ENCODE data around the gene RSAD1. TPM values are rescaled to one million over a fixed set of nuclear protein-coding genes. Genes with fewer than 3 reads are reported as not detected.

RSAD1 gene
- total RNA-seq, 1 experiment from 2014 or later: 28.7 TPM

- CTCF ChIA-PET: interaction anchor here (0.5 to 1.0 kb wide), 4 partner anchors 13 to 43 kb away, joined by 3 to 4 read pairs (median 4); no protein-coding TSS in a partner anchor
Measured at GRCh38 chr17:50460831-50461526, 17.7 kb upstream of the RSAD1 start.

GRCh38 chr17:50461550-50462132 is 17.0 kb upstream of the RSAD1 start:
- POLR2A ChIA-PET: interaction anchor here (0.7 kb wide), 1 partner anchor 237 kb away, joined by 3 read pairs; no protein-coding TSS in a partner anchor
- no peak for DNase-seq (ENCODE audit: unreplicated experiment)
- CTCF ChIA-PET: interaction anchor here (0.5 to 0.6 kb wide), 3 partner anchors 14 to 43 kb away, joined by 3 to 4 read pairs (median 4); no protein-coding TSS in a partner anchor
- Mint-ChIP-seq H3K9me3 (ENCODE audit: unreplicated experiment) (no peaks in the 10 kb centered on the region), H3K27ac (ENCODE audit: low read depth, unreplicated experiment) (no peak overlapping the region), H3K27me3 (ENCODE audit: insufficient read depth, unreplicated experiment) (no peaks in the 10 kb centered on the region), H3K36me3 (ENCODE audit: insufficient read depth, unreplicated experiment) (peaks cover 6% of the 10 kb centered on the region), H3K4me3 (ENCODE audit: unreplicated experiment) (no peak overlapping the region), H3K4me1 (ENCODE audit: insufficient read depth, unreplicated experiment) (peaks cover 8% of the 10 kb centered on the region)
- TF ChIP-seq CTCF (IDR thresholded peaks at IDR 0.05; ENCODE audit: unreplicated experiment): no peak
- intact Hi-C loops (cut with micrococcal nuclease): no loop called here
- BruUV-seq (replicated peaks): no TSS peak

More at GRCh38 chr17:50460831-50461526, 17.7 kb upstream of the RSAD1 start:
- Mint-ChIP-seq H3K27me3 (ENCODE audit: insufficient read depth, unreplicated experiment) (no peaks in the 10 kb centered on the region), H3K36me3 (ENCODE audit: insufficient read depth, unreplicated experiment) (peaks cover 9% of the 10 kb centered on the region), H3K27ac (ENCODE audit: low read depth, unreplicated experiment) (no peak overlapping the region), H3K9me3 (ENCODE audit: unreplicated experiment) (no peaks in the 10 kb centered on the region), H3K4me3 (ENCODE audit: unreplicated experiment) (no peak overlapping the region), H3K4me1 (ENCODE audit: insufficient read depth, unreplicated experiment) (peaks cover 8% of the 10 kb centered on the region)
- no peak for DNase-seq (ENCODE audit: unreplicated experiment)
- BruUV-seq (replicated peaks): no TSS peak
- POLR2A ChIA-PET: interaction anchor here (1.3 kb wide), 1 partner anchor 12 kb away, joined by 3 read pairs; no protein-coding TSS in a partner anchor
- TF ChIP-seq CTCF (IDR thresholded peaks at IDR 0.05; ENCODE audit: unreplicated experiment): no peak
- intact Hi-C loops (cut with micrococcal nuclease): no loop called here

GRCh38 chr17:50462446-50462845 is 16.2 kb upstream of the RSAD1 start:
- DNase-seq (ENCODE audit: unreplicated experiment): no peak
- intact Hi-C loops (cut with micrococcal nuclease): no loop called here
- Mint-ChIP-seq H3K36me3 (ENCODE audit: insufficient read depth, unreplicated experiment) (peaks cover 6% of the 10 kb centered on the region), H3K4me1 (ENCODE audit: insufficient read depth, unreplicated experiment) (peaks cover 8% of the 10 kb centered on the region), H3K27ac (ENCODE audit: low read depth, unreplicated experiment) (no peak overlapping the region), H3K4me3 (ENCODE audit: unreplicated experiment) (no peak overlapping the region), H3K9me3 (ENCODE audit: unreplicated experiment) (no peaks in the 10 kb centered on the region), H3K27me3 (ENCODE audit: insufficient read depth, unreplicated experiment) (no peaks in the 10 kb centered on the region)
- ChIA-PET POLR2A (interaction anchor here (0.7 to 0.8 kb wide), 2 partner anchors 65 to 236 kb away, joined by 3 read pairs; partner anchors contain the start of gene LRRC59), CTCF (interaction anchor here (0.6 kb wide), 1 partner anchor 236 kb away, joined by 3 read pairs; no protein-coding TSS in a partner anchor)
- no peak for TF ChIP-seq CTCF (IDR thresholded peaks at IDR 0.05; ENCODE audit: unreplicated experiment)
- no TSS peak for BruUV-seq (replicated peaks)

GRCh38 chr17:50464121-50464520 is 14.5 kb upstream of the RSAD1 start:
- no peak for TF ChIP-seq CTCF (IDR thresholded peaks at IDR 0.05; ENCODE audit: unreplicated experiment)
- Mint-ChIP-seq H3K36me3 (ENCODE audit: insufficient read depth, unreplicated experiment) (peaks cover 12% of the 10 kb centered on the region), H3K27me3 (ENCODE audit: insufficient read depth, unreplicated experiment) (no peaks in the 10 kb centered on the region), H3K4me3 (ENCODE audit: unreplicated experiment) (no peak overlapping the region), H3K9me3 (ENCODE audit: unreplicated experiment) (no peaks in the 10 kb centered on the region), H3K27ac (ENCODE audit: low read depth, unreplicated experiment) (no peak overlapping the region), H3K4me1 (ENCODE audit: insufficient read depth, unreplicated experiment) (no peaks in the 10 kb centered on the region)
- ChIA-PET POLR2A (interaction anchor here (0.6 kb wide), 1 partner anchor 8 kb away, joined by 4 read pairs; no protein-coding TSS in a partner anchor), CTCF (interaction anchor here (0.6 kb wide), 1 partner anchor 295 kb away, joined by 4 read pairs; no protein-coding TSS in a partner anchor)
- no peak for DNase-seq (ENCODE audit: unreplicated experiment)
- BruUV-seq (replicated peaks): no TSS peak
- intact Hi-C loops (cut with micrococcal nuclease): no loop called here
